A549 (cell line): ENCODE data around the gene TKTL1. TPM values are rescaled to one million over a fixed set of nuclear protein-coding genes. Genes with fewer than 3 reads are reported as not detected.
A peak's percentile ranks its signal among the peaks of the same experiment; 100 is the strongest.
"Not testable (repeated sequence)": the region's sequence is repeated elsewhere in the genome, so short reads cannot be mapped to it uniquely, and the experiment has no call there.

Experiments used
- ATAC-seq, 2 experiments: fragments of 200-7000 bp in 1 of 2; fragments of >200 bp in 1 of 2; cut with Nextera tagmentation in 1 of 2; cut with Tn5 transposase in 1 of 2; 3 replicates each; pipeline versions ENCODE4 v1.8.0 to v1.9.1; 2018 to 2020; ENCODE audit warnings: mild to moderate bottlenecking in 1 of 2, moderate library complexity in 1 of 2
- CTCF ChIA-PET: fragments of 300-600 bp; sonication (Branson Sonifier 250); formaldehyde crosslinking; extraction: SDS; loops from one replicate; lab custom pipeline; 2021; ENCODE audit warnings: antibody characterized with exemption, inconsistent platforms; lab: Yijun Ruan, JAX
- POLR2A ChIA-PET: fragments of 350-600 bp; formaldehyde crosslinking; extraction: SDS; loops from one replicate; lab custom pipeline; 2021; ENCODE audit warnings: antibody characterized with exemption, inconsistent platforms; lab: Yijun Ruan, JAX
- DNase-seq, 2 experiments: peaks; one replicate each; pipeline versions ENCODE4 v3.0.0 to v3.0.0-alpha.2; 2011 to 2016; ENCODE audit warnings: low read depth in 1 of 2, low spot score in 1 of 2
- FAIRE-seq: peaks from 2 replicates; lab custom pipeline; 2011; peaks lifted over from hg19 to GRCh38; lab: Jason Lieb, UNC
- H3K27ac ChIP-seq, 2 experiments: fragments of >200 bp; sonication (Bioruptor Twin); formaldehyde crosslinking; 3 replicates each; pipeline ENCODE4 v1.5.1; 2016 to 2017
- H3K4me1 ChIP-seq: fragments of >200 bp; sonication (Bioruptor Twin); formaldehyde crosslinking; 3 replicates; pipeline ENCODE4 v1.6.1; 2016
- H3K4me2 ChIP-seq: fragments of >200 bp; sonication (Bioruptor Twin); formaldehyde crosslinking; 3 replicates; pipeline ENCODE4 v1.6.1; 2016
- H3K4me3 ChIP-seq: fragments of >200 bp; sonication (Bioruptor Twin); formaldehyde crosslinking; 3 replicates; pipeline ENCODE4 v1.5.1; 2016
- H3K9me3 ChIP-seq: fragments of >200 bp; sonication (Bioruptor Twin); formaldehyde crosslinking; 3 replicates; pipeline ENCODE4 v1.6.1; 2016
- CHD4 ChIP-seq: fragments of 200-600 bp; sonication (generic); IDR thresholded peaks from 2 replicates; pipeline ENCODE4 v1.6.1; 2016; ENCODE audit warnings: antibody characterized with exemption, mild to moderate bottlenecking, borderline replicate concordance
- SMC3 ChIP-seq: fragments of >200 bp; sonication (Bioruptor Twin); formaldehyde crosslinking; IDR thresholded peaks from 3 replicates; pipeline ENCODE4 v1.6.1; 2018; ENCODE audit warnings: inconsistent platforms
- WGBS: methylation state at CpG from one replicate; pipeline ENCODE4 v1.1.6; 2017; ENCODE audit errors: missing lambda C conversion rate; 5-methylcytosine and 5-hydroxymethylcytosine counted together
- polyA minus RNA-seq: library from RNA; depleted of rRNA, polyadenylated mRNA; stranded (reverse); fragments of >200 nt; gene quantifications from 2 replicates; pipeline ENCODE4 v1.2.3, GENCODE V29; 2011; rRNA and poly(A)+ RNA removed
- polyA plus RNA-seq, 4 experiments: library from polyadenylated mRNA; depleted of rRNA in 3 of 4; stranded (reverse); fragments of >200 nt; fragmentation: RNase III in 1 of 4; extraction: RNeasy Plus Mini Kit Qiagen cat#74134 plus additional on column Dnase treatment in 1 of 4; gene quantifications; 2 replicates in 3 of 4; 3 replicates in 1 of 4; pipeline ENCODE4 v1.2.3, GENCODE V29; 2011 to 2017
- TF ChIP-seq, protein P1 (sequence below): fragments of 150-350 bp; IDR thresholded peaks from 2 replicates; pipeline ENCODE4 v1.6.1; 2014; ENCODE audit warnings: low read depth, mild to moderate bottlenecking, low read length
- TF ChIP-seq, protein P2 (sequence below): fragments of 250-450 bp; sonication (Bioruptor Pico); IDR thresholded peaks from 2 replicates; pipeline ENCODE4 v1.5.0; 2020; ENCODE audit warnings: low read depth, mild to moderate bottlenecking, moderate library complexity

Gene TKTL1, protein sequence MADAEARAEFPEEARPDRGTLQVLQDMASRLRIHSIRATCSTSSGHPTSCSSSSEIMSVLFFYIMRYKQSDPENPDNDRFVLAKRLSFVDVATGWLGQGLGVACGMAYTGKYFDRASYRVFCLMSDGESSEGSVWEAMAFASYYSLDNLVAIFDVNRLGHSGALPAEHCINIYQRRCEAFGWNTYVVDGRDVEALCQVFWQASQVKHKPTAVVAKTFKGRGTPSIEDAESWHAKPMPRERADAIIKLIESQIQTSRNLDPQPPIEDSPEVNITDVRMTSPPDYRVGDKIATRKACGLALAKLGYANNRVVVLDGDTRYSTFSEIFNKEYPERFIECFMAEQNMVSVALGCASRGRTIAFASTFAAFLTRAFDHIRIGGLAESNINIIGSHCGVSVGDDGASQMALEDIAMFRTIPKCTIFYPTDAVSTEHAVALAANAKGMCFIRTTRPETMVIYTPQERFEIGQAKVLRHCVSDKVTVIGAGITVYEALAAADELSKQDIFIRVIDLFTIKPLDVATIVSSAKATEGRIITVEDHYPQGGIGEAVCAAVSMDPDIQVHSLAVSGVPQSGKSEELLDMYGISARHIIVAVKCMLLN
- polyA plus RNA-seq (2011; rRNA removed) (0.14 TPM in 1 of 2 replicates, not detected in the other), polyA plus RNA-seq (2017; fragmentation: RNase III; extraction: RNeasy Plus Mini Kit Qiagen cat#74134 plus additional on column Dnase treatment) (not detected in 3 replicates), polyA minus RNA-seq (not detected in 2 replicates)
- polyA plus RNA-seq (2012; cell fraction: cytosol; rRNA removed) = 0.08 TPM in 1 of 2 replicates, not detected in the other
- 0.06 TPM in 1 of 2 replicates, not detected in the other for polyA plus RNA-seq (2012; cell fraction: nucleus; rRNA removed)

DNA sequence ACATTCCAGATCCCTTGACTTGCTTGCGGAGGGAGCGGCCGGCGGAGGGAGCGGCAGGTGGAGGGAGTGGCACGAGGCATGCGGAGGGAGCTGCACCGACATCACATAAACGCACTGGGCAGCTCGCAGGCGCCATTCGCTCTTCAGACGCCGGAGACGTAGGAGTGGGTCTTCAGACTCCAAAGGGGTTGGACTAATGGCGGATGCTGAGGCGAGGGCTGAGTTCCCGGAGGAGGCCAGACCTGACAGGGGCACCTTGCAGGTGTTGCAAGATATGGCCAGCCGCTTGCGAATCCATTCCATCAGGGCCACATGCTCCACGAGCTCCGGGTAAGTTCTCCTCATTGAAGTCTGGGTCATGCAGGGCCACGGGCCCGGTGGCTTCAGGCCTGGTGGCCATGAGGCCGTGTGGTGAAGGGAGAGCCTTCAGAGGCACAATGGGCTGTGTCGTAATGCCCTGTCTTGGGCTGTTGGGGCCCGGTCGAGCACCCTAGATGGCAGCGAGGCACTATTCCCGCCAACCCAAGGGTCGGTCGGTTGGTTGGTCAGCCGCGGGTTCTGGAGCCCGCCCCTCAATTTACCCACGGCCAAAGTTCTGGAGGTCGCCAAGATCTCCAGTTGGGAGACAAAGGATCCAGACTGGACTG, at the start of gene TKTL1:
TSS of gene TKTL1 (plus strand) at position 132 of the 647 bp plus-strand sequence. CDS start at position 197, 65 bp downstream.
- Histone ChIP-seq H3K4me2 (no peak within 1 kb of the TSS), H3K27ac (no peak within 1 kb of the TSS), H3K4me1 (no peaks in the 10 kb centered on the region), H3K9me3 (no peaks in the 10 kb centered on the region), H3K4me3 (no peak within 1 kb of the TSS)
- ATAC-seq = no peak
- FAIRE-seq = no peak
- WGBS = 86% methylated on average over 25 of the region's 37 CpGs
- no peak for DNase-seq
- no peak for TF ChIP-seq SMC3
- TF ChIP-seq, protein P1, sequence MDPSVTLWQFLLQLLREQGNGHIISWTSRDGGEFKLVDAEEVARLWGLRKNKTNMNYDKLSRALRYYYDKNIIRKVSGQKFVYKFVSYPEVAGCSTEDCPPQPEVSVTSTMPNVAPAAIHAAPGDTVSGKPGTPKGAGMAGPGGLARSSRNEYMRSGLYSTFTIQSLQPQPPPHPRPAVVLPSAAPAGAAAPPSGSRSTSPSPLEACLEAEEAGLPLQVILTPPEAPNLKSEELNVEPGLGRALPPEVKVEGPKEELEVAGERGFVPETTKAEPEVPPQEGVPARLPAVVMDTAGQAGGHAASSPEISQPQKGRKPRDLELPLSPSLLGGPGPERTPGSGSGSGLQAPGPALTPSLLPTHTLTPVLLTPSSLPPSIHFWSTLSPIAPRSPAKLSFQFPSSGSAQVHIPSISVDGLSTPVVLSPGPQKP = no peak
- TF ChIP-seq, protein P2, sequence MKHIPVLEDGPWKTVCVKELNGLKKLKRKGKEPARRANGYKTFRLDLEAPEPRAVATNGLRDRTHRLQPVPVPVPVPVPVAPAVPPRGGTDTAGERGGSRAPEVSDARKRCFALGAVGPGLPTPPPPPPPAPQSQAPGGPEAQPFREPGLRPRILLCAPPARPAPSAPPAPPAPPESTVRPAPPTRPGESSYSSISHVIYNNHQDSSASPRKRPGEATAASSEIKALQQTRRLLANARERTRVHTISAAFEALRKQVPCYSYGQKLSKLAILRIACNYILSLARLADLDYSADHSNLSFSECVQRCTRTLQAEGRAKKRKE = no peak
- TF ChIP-seq CHD4 = no peak
- TF ChIP-seq, all 56 proteins: peak for 0
- ChIA-PET POLR2A (no interaction called here), CTCF (interaction anchor here (4.5 kb wide), 1 partner anchor 13 kb away, joined by 31 read pairs; no protein-coding TSS in a partner anchor)

DNA sequence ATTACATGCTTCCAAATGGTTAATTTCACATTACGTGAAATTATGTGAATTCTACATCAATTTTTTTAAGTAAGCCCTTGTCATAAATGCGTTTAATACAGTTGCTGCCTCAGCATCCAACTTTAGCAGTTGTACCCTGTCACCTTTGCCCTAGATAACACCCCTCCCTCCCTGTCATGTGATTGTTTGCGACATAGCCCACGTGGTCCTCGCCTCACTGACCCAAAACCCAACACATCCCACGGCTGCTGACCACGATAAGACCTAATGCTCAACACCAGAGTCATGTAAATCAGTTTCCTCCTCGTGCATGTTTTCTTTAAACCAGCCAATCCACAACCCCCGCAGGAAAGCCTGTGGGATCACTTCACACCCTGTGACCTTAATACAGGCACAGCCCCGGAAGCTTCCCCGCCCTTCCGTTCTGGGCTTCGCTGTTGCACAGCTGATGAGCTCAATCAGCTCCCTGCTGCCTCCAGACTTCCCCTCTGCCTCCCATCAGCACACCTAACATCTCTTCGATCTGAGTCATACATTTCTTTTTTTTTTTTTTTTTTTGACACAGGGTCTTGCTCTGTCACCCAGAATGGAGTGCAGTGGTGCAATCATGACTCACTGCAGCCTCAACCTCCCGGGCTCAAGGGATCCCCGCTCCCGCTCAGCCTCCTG, 48.1 kb upstream of the TKTL1 start:
- FAIRE-seq, H3K4me2 ChIP-seq, H3K4me3 ChIP-seq, DNase-seq, H3K27ac ChIP-seq, H3K9me3 ChIP-seq, POLR2A ChIA-PET, CTCF ChIA-PET, H3K4me1 ChIP-seq: not testable (repeated sequence)
- 50% methylated on average over 1 of the region's 17 CpGs for WGBS
- peak; percentile 75 to 78; a peak in 5 of 6 replicates for ATAC-seq

DNA sequence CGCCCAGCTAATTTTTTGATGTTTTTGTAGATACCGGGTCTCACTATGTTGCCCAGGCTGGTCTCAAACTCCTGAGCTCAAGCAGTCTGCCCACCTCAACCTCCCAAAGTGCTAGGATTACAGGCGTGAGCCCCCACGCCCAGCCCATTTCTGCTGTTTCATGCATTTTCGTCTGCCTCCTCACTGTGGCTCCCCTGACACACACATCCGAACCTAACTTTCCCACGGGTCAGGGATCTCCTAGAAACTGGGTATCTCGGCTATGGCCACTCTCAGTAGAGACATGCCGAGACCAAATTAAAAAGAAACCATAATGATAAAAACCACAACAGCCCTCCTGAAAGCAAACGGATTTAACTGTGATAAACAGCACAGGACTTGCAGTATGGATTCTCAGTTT, 47.5 kb upstream of the TKTL1 start:
- H3K9me3 ChIP-seq, H3K4me3 ChIP-seq, H3K4me1 ChIP-seq, DNase-seq, H3K27ac ChIP-seq, FAIRE-seq, ATAC-seq, POLR2A ChIA-PET, CTCF ChIA-PET, H3K4me2 ChIP-seq: not testable (repeated sequence)
- no CpG with 5 or more reads among the region's 10 CpGs for WGBS

DNA sequence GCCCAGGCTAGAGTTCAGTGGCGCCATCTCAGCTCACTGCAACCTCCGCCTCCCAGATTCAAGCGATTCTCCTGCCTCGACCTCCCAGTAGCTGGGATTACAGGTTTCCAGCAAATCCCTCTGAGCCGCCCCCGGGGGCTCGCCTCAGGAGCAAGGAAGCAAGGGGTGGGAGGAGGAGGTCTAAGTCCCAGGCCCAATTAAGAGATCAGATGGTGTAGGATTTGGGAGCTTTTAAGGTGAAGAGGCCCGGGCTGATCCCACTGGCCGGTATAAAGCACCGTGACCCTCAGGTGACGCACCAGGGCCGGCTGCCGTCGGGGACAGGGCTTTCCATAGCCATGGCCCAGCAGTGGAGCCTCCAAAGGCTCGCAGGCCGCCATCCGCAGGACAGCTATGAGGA, 38.3 kb upstream of the TKTL1 start, which contains the start of gene OPN1MW3:
TSS of gene OPN1MW3 (plus strand) at position 301 of the 400 bp plus-strand sequence. CDS start at position 339, 38 bp downstream.
- WGBS = no CpG with 5 or more reads among the region's 17 CpGs
- H3K4me2 ChIP-seq, H3K4me3 ChIP-seq, H3K9me3 ChIP-seq, CTCF ChIA-PET, DNase-seq, H3K27ac ChIP-seq, H3K4me1 ChIP-seq, POLR2A ChIA-PET, ATAC-seq, FAIRE-seq: not testable (repeated sequence)

DNA sequence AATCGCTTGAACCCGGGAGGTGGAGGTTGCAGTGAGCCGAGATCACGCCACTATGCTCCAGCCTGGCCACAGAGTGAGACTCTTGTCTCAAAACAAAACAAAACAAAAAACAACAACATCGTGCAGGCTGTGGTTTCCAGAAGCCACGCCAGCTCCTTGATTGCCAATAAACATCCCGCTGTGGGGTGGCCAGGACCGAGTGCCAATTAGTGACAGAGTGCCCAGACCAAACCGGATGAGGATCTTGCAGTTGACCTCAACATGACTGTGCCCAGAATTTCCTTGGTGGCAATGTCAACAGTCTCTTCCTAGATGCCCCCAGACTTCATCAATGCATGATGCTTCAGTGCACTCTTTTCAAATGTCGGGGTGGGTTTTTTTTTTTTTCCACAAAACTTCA, 36.9 kb upstream of the TKTL1 start:
- H3K9me3 ChIP-seq, H3K4me2 ChIP-seq, H3K4me1 ChIP-seq, POLR2A ChIA-PET, H3K27ac ChIP-seq, DNase-seq, H3K4me3 ChIP-seq, ATAC-seq, CTCF ChIA-PET, FAIRE-seq: not testable (repeated sequence)
- WGBS = no CpG with 5 or more reads among the region's 10 CpGs

DNA sequence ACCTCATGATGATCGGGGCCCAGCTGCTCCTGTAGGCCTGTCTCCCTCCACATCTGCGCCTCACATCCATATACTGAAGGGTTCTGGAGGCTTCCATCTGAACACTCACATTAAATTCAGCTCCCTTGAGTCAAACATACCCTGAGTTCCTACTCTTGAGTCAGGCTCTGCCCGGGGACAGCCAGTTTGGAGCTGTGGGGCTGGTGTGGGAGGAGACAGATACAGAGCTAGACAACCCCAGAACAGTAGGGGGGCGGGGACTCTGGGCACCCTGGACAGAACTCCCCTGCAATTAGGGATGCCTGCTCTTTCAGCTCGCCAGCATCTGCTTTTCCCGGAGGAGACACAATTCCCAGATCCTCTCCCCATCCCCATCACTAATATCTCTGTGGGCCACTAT, 32.5 kb upstream of the TKTL1 start:
- CTCF ChIA-PET, ATAC-seq, H3K4me1 ChIP-seq, H3K9me3 ChIP-seq, POLR2A ChIA-PET, DNase-seq, H3K4me2 ChIP-seq, H3K4me3 ChIP-seq, FAIRE-seq, H3K27ac ChIP-seq: not testable (repeated sequence)
- no CpG with 5 or more reads among the region's 6 CpGs for WGBS

DNA sequence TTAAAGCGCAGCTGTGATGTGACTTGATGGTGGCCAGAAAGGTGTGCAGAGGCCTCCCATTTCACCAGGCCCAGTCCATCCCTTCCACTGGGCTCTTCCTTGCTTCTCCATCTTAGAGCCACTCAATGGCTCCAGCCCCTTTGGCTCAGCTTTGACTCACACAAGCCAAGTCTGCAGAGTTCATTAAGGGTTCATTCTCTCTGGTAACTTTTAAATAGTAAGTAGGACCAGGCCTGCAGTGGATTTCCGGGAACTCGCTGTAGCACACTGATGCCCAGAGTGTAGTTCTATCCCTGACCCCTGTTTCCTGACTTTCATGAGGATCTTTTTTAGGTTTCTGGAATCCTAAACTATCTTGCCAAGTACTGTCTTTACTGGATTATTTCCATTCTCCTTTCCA, 26.4 kb upstream of the TKTL1 start:
- DNase-seq, H3K4me3 ChIP-seq, H3K9me3 ChIP-seq, H3K27ac ChIP-seq, POLR2A ChIA-PET, ATAC-seq, FAIRE-seq, H3K4me1 ChIP-seq, H3K4me2 ChIP-seq, CTCF ChIA-PET: not testable (repeated sequence)
- no CpG with 5 or more reads among the region's 3 CpGs for WGBS

DNA sequence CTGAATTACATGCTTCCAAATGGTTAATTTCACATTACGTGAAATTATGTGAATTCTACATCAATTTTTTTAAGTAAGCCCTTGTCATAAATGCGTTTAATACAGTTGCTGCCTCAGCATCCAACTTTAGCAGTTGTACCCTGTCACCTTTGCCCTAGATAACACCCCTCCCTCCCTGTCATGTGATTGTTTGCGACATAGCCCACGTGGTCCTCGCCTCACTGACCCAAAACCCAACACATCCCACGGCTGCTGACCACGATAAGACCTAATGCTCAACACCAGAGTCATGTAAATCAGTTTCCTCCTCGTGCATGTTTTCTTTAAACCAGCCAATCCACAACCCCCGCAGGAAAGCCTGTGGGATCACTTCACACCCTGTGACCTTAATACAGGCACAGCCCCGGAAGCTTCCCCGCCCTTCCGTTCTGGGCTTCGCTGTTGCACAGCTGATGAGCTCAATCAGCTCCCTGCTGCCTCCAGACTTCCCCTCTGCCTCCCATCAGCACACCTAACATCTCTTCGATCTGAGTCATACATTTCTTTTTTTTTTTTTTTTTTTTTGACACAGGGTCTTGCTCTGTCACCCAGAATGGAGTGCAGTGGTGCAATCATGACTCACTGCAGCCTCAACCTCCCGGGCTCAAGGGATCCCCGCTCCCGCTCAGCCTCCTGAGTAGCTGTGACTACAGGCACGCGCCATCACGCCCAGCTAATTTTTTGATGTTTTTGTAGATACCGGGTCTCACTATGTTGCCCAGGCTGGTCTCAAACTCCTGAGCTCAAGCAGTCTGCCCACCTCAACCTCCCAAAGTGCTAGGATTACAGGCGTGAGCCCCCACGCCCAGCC, 10.9 kb upstream of the TKTL1 start:
- no CpG with 5 or more reads among the region's 23 CpGs for WGBS
- POLR2A ChIA-PET, H3K4me2 ChIP-seq, FAIRE-seq, H3K27ac ChIP-seq, CTCF ChIA-PET, H3K4me3 ChIP-seq, DNase-seq, H3K4me1 ChIP-seq, H3K9me3 ChIP-seq: not testable (repeated sequence)
- ATAC-seq = peak; percentile 69 to 84; a peak in 5 of 6 replicates
